GM21390 (cell line): ENCODE data around the gene KLF15.

ENCODE experiments used
- ATAC-seq: cut with Tn5 transposase; IDR thresholded peaks from one replicate; pipeline ENCODE4 v1.9.1; 2021; ENCODE audit not compliant: unreplicated experiment

KLF15 gene

GRCh38 chr3:126357295-126358037 lies at the start of gene KLF15:
Gene KLF15, minus strand, starts transcription at chr3:126357408. Its CDS starts 4,486 bp downstream, at chr3:126352922.
- peak; percentile 88 for ATAC-seq

- no peak for ATAC-seq
These were observed 49.4 kb upstream of the KLF15 start for GRCh38 chr3:126406389-126407296.

GRCh38 chr3:126402666-126403302 lies 45.6 kb upstream of the KLF15 start:
- ATAC-seq, result no peak

- no peak for ATAC-seq
These were observed 45.0 kb upstream of the KLF15 start for GRCh38 chr3:126402178-126402577.

DNA sequence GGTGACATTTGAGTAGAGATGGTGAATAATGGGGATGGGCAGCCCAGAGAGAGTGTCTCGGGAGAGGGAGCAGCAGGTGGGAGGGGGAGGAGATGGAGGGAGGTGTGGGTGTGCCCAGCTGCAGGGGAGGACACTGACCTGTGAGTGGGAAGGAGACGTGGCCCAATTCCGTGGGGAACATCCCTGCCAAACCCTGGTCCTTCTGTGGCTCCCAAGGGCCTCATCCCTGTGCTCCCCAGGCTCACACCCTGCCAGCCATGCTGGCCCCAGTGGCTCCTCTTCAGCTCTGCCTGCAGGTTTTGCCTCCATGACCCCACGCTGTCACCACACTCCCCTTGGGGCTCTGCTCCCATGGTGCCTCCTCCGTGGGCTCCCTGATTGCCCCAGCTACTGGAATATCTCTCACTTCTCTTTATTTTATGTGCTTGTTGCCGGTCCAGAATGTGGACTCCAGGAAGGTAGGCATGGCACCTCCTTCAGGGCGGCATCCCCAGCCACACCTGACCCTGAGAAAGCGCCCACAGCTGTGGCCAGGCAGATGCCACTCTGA lies 44.5 kb upstream of the KLF15 start:
- no peak for ATAC-seq

DNA sequence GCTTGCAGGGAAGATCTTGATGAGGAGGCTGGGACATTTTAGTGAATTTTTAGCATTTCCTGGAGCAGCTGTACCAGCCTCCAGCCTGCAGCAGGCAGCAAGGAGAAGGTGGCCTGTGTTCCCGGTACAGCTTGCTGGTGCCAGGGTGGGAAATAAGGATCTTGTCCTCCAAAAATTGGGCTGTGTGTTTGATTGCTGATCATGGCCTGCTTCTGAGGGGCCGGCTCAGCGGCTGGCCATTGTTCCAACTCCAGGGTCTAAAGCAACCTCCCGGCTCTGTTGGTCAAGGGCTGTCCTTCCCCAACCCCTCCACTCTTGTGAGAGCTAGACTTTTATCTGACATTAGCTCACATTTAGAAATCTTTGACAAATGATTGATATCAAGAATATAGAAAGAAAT lies 42.5 kb upstream of the KLF15 start:
- ATAC-seq, result no peak

DNA sequence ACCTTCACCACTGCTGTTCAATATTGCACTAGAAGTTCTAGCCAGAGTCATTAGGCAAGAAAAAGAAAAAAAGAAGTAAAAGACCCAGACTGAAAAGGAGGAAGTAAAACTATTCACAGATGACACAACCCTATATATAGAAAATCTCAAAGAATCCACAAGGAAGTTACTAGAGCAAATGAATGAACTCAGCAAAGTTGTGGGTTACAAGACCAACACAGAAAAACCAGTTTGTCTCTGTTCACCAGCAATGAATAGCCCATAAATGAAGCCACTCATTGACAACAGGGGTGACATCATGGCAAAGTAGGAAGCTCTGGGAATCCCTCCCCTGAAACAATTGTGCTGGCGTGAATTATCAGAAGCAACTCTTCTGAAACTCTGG lies 42.1 kb upstream of the KLF15 start:
- ATAC-seq, result peak; percentile 70

DNA sequence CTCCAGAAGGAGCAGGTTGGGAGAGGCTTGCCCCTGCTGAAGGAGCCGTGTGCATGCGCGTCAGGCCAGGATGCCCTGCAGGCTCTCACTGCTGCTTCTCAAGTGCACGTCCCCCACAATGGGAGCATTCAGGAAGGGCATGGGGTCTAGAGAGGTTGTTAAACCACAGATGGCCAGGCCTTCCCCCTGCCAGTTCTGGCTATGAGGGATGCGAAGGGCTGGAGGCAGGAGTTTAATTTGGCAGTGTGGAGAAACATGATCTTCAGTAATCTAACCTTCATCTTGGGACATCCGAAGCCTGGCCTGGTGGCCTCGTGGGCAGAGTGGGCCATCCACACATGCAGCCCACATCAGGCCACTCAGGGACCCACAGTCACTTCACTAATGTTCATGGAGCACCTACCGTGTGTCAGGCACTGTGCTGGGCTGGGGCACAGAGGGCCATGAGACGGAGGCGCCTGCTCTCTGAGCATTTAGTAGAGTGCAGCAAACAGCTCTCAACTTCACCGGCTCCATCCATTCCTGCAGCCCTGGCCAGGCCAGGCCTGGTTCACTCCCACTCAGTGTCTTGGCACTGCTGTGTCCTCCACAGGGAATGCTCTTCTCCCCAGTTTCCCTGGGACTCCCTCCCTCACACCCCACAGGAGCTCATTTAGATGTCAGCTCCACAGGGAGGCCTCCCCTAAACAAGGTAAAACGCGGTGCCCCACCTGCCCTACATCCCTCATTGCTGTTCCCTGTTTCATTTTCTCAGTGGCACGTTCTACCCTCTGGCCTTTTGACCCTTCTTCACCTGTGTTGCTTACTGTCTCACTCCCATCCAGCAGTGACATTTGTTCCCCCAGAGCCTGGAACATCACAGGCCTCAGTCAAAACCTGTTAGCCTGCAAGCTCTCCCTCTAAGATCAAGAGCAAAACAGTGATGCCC lies 41.5 kb upstream of the KLF15 start:
- ATAC-seq, result no peak

DNA sequence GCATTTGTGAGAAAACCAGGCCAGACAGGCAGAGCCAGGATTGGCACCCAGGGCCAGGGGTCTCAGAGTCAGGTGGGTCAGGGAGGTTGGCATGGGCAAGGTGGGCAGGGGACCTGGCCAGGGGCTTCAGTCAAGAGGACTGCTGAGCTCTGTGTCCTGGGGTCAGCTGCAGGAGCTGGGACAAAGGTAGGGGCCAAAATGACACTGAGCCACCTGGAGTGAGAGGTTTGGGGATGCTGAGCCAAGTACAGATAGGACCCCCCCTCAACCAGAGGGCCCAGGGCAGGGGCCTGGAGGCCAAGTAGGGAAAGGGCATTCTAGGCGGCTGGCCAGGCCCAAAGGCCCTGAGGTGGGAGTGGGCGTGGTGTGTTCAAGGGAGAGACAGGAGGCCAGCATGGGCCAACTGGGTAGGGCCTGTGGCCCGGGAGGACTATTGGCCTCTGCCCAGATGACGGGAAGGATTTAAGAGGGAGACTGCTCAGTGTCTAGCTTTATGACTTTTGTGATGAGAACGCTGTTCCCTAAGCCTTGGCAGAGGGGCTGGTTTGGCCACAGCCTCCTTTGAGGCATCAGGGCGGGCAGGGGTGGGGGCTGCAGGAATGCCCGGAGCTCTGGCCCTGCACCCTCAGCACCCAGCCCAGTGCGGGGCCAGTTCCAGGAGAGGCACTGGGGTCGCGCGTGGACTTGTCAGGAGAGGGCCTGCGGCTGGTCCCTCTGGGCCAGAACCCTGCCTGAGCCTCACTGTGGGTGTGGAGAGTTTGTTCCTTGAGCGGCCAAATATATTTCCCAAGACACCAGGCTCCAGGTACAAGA lies 40.6 kb upstream of the KLF15 start:
- no peak for ATAC-seq

- ATAC-seq, result no peak
These were observed 39.3 kb upstream of the KLF15 start for GRCh38 chr3:126396536-126396935.

- ATAC-seq, result no peak
These were observed 38.8 kb upstream of the KLF15 start for GRCh38 chr3:126395846-126396513.

GRCh38 chr3:126394977-126395321 lies 37.7 kb upstream of the KLF15 start:
- no peak for ATAC-seq

DNA sequence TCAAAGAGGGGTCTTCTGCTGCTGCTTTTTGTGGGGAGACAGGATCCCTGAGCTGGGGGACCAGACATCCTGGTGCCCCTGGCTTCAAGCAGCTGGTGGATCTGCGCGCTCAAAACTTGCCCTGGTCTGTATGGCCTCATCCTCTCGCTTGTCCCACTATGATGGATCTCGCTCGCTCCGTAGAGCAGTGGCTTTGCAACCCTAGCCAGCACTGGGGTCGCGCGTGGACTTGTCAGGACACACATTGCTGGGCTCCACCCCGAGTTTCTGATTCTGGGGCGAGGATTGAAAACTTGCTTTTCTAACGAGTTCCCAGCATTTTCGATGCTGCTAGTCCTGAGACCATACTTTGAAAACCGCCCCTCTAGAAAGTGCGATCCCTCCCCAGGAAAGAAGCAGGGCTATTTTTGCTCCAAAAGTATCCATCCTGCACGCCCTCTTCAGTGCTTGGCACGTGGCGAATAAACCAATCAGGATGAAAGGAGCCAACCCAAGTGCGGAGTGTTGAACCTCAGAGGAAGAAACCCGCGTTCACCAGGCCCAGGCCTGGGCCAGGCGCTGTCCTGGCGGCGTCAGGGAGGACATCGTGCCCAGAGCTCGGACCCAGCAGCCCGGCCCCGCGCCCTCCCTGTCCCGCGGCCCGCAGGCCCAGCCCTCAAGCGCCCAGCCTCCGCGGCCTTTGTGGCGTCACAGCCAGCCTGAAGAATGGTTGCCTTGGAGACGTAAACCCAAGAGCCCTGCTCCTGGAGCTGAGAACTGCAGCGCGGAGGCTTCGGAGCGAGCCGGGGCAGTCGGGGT lies 37.2 kb upstream of the KLF15 start, which contains the start of gene CFAP100:
CFAP100 (plus strand) TSS at position 731 of the 798 bp plus-strand sequence. CDS start 1,092 bp downstream, outside the sequence.
- ATAC-seq, result no peak

- no peak for ATAC-seq
These were observed 36.4 kb upstream of the KLF15 start for GRCh38 chr3:126393563-126393962.

GRCh38 chr3:126392246-126392645 lies 35.0 kb upstream of the KLF15 start:
- ATAC-seq, result no peak

GRCh38 chr3:126391631-126392030 lies 34.4 kb upstream of the KLF15 start:
- ATAC-seq, result no peak

GRCh38 chr3:126390751-126391150 lies 33.5 kb upstream of the KLF15 start:
- no peak for ATAC-seq

DNA sequence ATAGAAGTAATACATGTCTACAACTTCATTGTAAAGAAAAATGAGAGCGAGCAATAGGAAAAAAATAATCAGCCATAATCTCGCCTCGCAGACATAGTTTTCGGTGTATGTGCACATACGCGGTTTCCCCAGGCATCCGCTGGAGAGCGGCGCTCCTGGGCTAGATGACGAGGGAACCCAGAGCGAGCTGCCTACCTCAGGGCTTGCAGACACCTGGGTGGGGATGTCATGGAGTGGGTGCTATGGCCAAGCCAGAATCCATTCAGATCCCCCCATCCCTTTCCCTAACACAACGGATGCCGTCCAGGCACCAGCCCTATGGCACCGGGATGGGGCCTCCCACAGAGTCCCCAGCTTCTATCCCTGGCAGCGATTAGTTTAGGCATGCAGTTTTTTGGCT lies 33.0 kb upstream of the KLF15 start:
- no peak for ATAC-seq
